Calu3 (cell line): ENCODE data around the gene SNX15. TPM values are rescaled to one million over a fixed set of nuclear protein-coding genes. Genes with fewer than 3 reads are reported as not detected.

ENCODE experiments used
- BruUV-seq: library from RNA; stranded (reverse); fragments of 400-500 nt; replicated peaks from 2 replicates; lab custom pipeline; 2021; lab: Mats Ljungman, UMichigan
- CTCF ChIA-PET: fragments of 300-600 bp; sonication (Branson Sonifier 250); formaldehyde crosslinking; loops from one replicate; lab custom pipeline; 2022; ENCODE audit warnings: antibody characterized with exemption; lab: Charles Lee
- DNase-seq: peaks from one replicate; pipeline ENCODE4 v3.0.0; 2022
- H3K27ac Mint-ChIP-seq: one replicate; pipeline ENCODE4 v1.8.0; 2022; ENCODE audit warnings: mixed read lengths; ENCODE audit not compliant: unreplicated experiment
- H3K27me3 Mint-ChIP-seq: one replicate; pipeline ENCODE4 v1.8.0; 2022; ENCODE audit warnings: mixed read lengths; ENCODE audit not compliant: unreplicated experiment
- H3K36me3 Mint-ChIP-seq: one replicate; pipeline ENCODE4 v1.8.0; 2022; ENCODE audit warnings: mild to moderate bottlenecking, moderate library complexity, mixed read lengths; ENCODE audit not compliant: insufficient read depth, unreplicated experiment
- H3K4me1 Mint-ChIP-seq: one replicate; pipeline ENCODE4 v1.8.0; 2022; ENCODE audit warnings: mild to moderate bottlenecking, low read depth, mixed read lengths; ENCODE audit not compliant: unreplicated experiment
- H3K4me3 Mint-ChIP-seq: one replicate; pipeline ENCODE4 v1.8.0; 2022; ENCODE audit warnings: mild to moderate bottlenecking, low read depth, moderate library complexity, mixed read lengths; ENCODE audit not compliant: unreplicated experiment
- H3K9me3 Mint-ChIP-seq: one replicate; pipeline ENCODE4 v1.8.0; 2022; ENCODE audit warnings: low read depth, mixed read lengths; ENCODE audit not compliant: unreplicated experiment
- CTCF ChIP-seq: fragments of 200-600 bp; IDR thresholded peaks from one replicate; pipeline ENCODE4 v1.8.0; 2022; ENCODE audit warnings: antibody characterized with exemption; ENCODE audit not compliant: unreplicated experiment
- intact Hi-C: fragments of 100-400 bp; cut with micrococcal nuclease; formaldehyde crosslinking; loops from one replicate; pipeline ENCODE4 v1.10.0; 2022; ENCODE audit not compliant: unreplicated experiment
- total RNA-seq: library from RNA; stranded (reverse); gene quantifications from 2 replicates; pipeline ENCODE4 v1.2.3, GENCODE V29; 2022

SNX15 gene
- total RNA-seq, 1 experiment from 2014 or later, result 22.1 TPM

- no peak for DNase-seq
Observed at GRCh38 chr11:65057526-65057925, 30.3 kb downstream of the SNX15 start.

GRCh38 chr11:65058012-65058411 lies 30.8 kb downstream of the SNX15 start:
- Mint-ChIP-seq H3K4me3 (no peak overlapping the region), H3K4me1 (no peaks in the 10 kb centered on the region), H3K36me3 (peaks cover 10% of the 10 kb centered on the region), H3K27me3 (peaks cover 28% of the 10 kb centered on the region), H3K27ac (no peak overlapping the region), H3K9me3 (no peaks in the 10 kb centered on the region)
- no peak for TF ChIP-seq CTCF
- DNase-seq, result no peak
- no TSS peak for BruUV-seq
- CTCF ChIA-PET, result no interaction called here
- intact Hi-C loops, result no loop called here

More at GRCh38 chr11:65057526-65057925, 30.3 kb downstream of the SNX15 start:
- no peaks in the 10 kb centered on the region for H3K4me1 Mint-ChIP-seq
- no peaks in the 10 kb centered on the region for H3K9me3 Mint-ChIP-seq
- H3K27ac Mint-ChIP-seq, result no peak overlapping the region
- H3K27me3 Mint-ChIP-seq, result peaks cover 28% of the 10 kb centered on the region
- CTCF ChIA-PET, result no interaction called here
- intact Hi-C loops, result no loop called here
- TF ChIP-seq CTCF, result no peak
- no peak overlapping the region for H3K4me3 Mint-ChIP-seq
- H3K36me3 Mint-ChIP-seq, result peaks cover 10% of the 10 kb centered on the region
- no TSS peak for BruUV-seq

- intact Hi-C loops, result no loop called here
- H3K9me3 Mint-ChIP-seq, result no peaks in the 10 kb centered on the region
- H3K4me3 Mint-ChIP-seq, result no peak within 1 kb of the TSS
- no peak for TF ChIP-seq CTCF
- CTCF ChIA-PET, result interaction anchor here (0.7 kb wide), 1 partner anchor 43 kb away, joined by 3 read pairs; no protein-coding TSS in a partner anchor
- no TSS peak for BruUV-seq
- no peak for DNase-seq
- no peak within 1 kb of the TSS for H3K27ac Mint-ChIP-seq
- peaks cover 10% of the 10 kb centered on the region for H3K36me3 Mint-ChIP-seq
- H3K4me1 Mint-ChIP-seq, result no peaks in the 10 kb centered on the region
- peaks cover 26% of the 10 kb centered on the region for H3K27me3 Mint-ChIP-seq
Observed at GRCh38 chr11:65058419-65059054, 31.3 kb downstream of the SNX15 start, which contains the start of gene NAALADL1. TSS of gene NAALADL1 (minus strand) at chr11:65058553. CDS start at chr11:65058521, 32 bp downstream.

GRCh38 chr11:65059523-65059922 lies 32.3 kb downstream of the SNX15 start:
- H3K27ac Mint-ChIP-seq, result no peak overlapping the region
- peaks cover 16% of the 10 kb centered on the region for H3K27me3 Mint-ChIP-seq
- intact Hi-C loops, result no loop called here
- H3K4me3 Mint-ChIP-seq, result no peak overlapping the region
- no peaks in the 10 kb centered on the region for H3K9me3 Mint-ChIP-seq
- CTCF ChIA-PET, result no interaction called here
- BruUV-seq, result no TSS peak
- peaks cover 13% of the 10 kb centered on the region for H3K36me3 Mint-ChIP-seq
- DNase-seq, result no peak
- H3K4me1 Mint-ChIP-seq, result no peaks in the 10 kb centered on the region
- TF ChIP-seq CTCF, result no peak
